CD4-positive, alpha-beta memory T cell (primary cell): Measurements from ENCODE around the gene SMAP1. TPM values are rescaled to one million over a fixed set of nuclear protein-coding genes. Genes with fewer than 3 reads are reported as not detected.

Source experiments
- CTCF ChIA-PET: fragments of 350-600 bp; sonication (Branson Sonifier 250); formaldehyde crosslinking; loops from one replicate; lab custom pipeline; 2021; ENCODE audit warnings: inconsistent platforms; ENCODE audit not compliant: partially characterized antibody; lab: Charles Lee
- POLR2A ChIA-PET: fragments of 350-600 bp; sonication (Branson Sonifier 250); formaldehyde crosslinking; loops from one replicate; lab custom pipeline; 2021; ENCODE audit not compliant: partially characterized antibody; lab: Charles Lee
- DNase-seq, 5 donors: peaks; one replicate each; pipeline versions ENCODE4 v3.0.0 to v3.0.0-alpha.2; 2020 to 2022; ENCODE audit warnings: mixed read lengths in 1 of 5
- H3K27ac ChIP-seq: one replicate; pipeline ENCODE4 v1.7.0; 2013; ENCODE audit warnings: low read depth, low read length
- H3K27me3 ChIP-seq: 2 replicates; pipeline ENCODE4 v1.7.0; 2013; ENCODE audit warnings: mild to moderate bottlenecking, low read length, moderate library complexity; ENCODE audit not compliant: insufficient read depth
- H3K36me3 ChIP-seq: 2 replicates; pipeline ENCODE4 v1.7.0; 2013; ENCODE audit warnings: mild to moderate bottlenecking, low read length, moderate library complexity; ENCODE audit not compliant: insufficient read depth
- H3K4me1 ChIP-seq: 2 replicates; pipeline ENCODE4 v1.7.0; 2013; ENCODE audit warnings: mild to moderate bottlenecking, low read length, moderate library complexity; ENCODE audit not compliant: insufficient read depth
- H3K4me3 ChIP-seq, 2 donors: one replicate each; pipeline ENCODE4 v1.7.0; 2013; ENCODE audit warnings: low read length in 2 of 2, mild to moderate bottlenecking in 1 of 2
- H3K9me3 ChIP-seq, 2 donors: one replicate each; pipeline ENCODE4 v1.7.0; 2013; ENCODE audit warnings: low read length in 2 of 2, control low read depth in 1 of 2; ENCODE audit not compliant: control insufficient read depth in 1 of 2
- H3K27ac Mint-ChIP-seq, 7 donors: one replicate each; pipeline ENCODE4 v1.8.0; 2020 to 2021; ENCODE audit warnings: mixed read lengths in 7 of 7, mild to moderate bottlenecking in 6 of 7, inconsistent platforms in 3 of 7, moderate library complexity in 3 of 7
- H3K27me3 Mint-ChIP-seq, 2 donors: one replicate each; pipeline ENCODE4 v1.8.0; 2020 to 2021; ENCODE audit warnings: mixed read lengths in 2 of 2
- H3K36me3 Mint-ChIP-seq, 2 donors: one replicate each; pipeline ENCODE4 v1.8.0; 2020 to 2021; ENCODE audit warnings: mixed read lengths in 2 of 2, inconsistent platforms in 1 of 2, mild to moderate bottlenecking in 1 of 2
- H3K4me1 Mint-ChIP-seq, 4 donors: one replicate each; pipeline ENCODE4 v1.8.0; 2020 to 2021; ENCODE audit warnings: mixed read lengths in 4 of 4, mild to moderate bottlenecking in 1 of 4
- H3K4me3 Mint-ChIP-seq, 8 donors: one replicate each; pipeline ENCODE4 v1.8.0; 2020 to 2021; ENCODE audit warnings: mixed read lengths in 8 of 8, mild to moderate bottlenecking in 7 of 8, moderate library complexity in 6 of 8, inconsistent platforms in 3 of 8
- H3K9me3 Mint-ChIP-seq, 8 donors: one replicate each; pipeline ENCODE4 v1.8.0; 2020 to 2021; ENCODE audit warnings: mixed read lengths in 8 of 8, mild to moderate bottlenecking in 5 of 8, inconsistent platforms in 3 of 8, moderate library complexity in 1 of 8
- intact Hi-C: fragments of 100-400 bp; cut with micrococcal nuclease; formaldehyde crosslinking; loops from one replicate; pipeline ENCODE4 v1.15.1; 2023
- polyA plus RNA-seq, 2 donors: library from polyadenylated mRNA; unstranded; fragments of 300-500 nt; fragmentation: Illumina TruSeq; gene quantifications; one replicate each; pipeline ENCODE4 v1.2.3, GENCODE V29; 2021
- total RNA-seq, 2 experiments: library from RNA; stranded (reverse); gene quantifications; one replicate each; pipeline ENCODE4 v1.2.3, GENCODE V29; 2021

Gene SMAP1
- total and polyA plus RNA-seq, 4 experiments from 2014 or later, result 25.5 to 38.4 (median 28.3) TPM

- Mint-ChIP-seq H3K9me3 (no peaks in the 10 kb centered on the region), H3K27me3 (peaks cover 0 to 5% of the 10 kb centered on the region in 2 donors), H3K4me3 (peak overlapping the region; percentile 41 to 90 (median 86)), H3K4me1 (peaks cover 35 to 48% (median 41%) of the 10 kb centered on the region in 4 donors), H3K36me3 (peaks cover 0 to 12% of the 10 kb centered on the region in 2 donors), H3K27ac (peak overlapping the region; percentile 48 to 94 (median 91))
- Histone ChIP-seq H3K9me3 (no peaks in the 10 kb centered on the region), H3K4me1 (peaks cover 44% of the 10 kb centered on the region), H3K27ac (peak overlapping the region; percentile 82), H3K36me3 (no peaks in the 10 kb centered on the region), H3K27me3 (no peaks in the 10 kb centered on the region), H3K4me3 (no peak overlapping the region)
- POLR2A ChIA-PET, result interaction anchor here (0.8 to 3.4 kb wide), 7 partner anchors 10 to 621 kb away, joined by 3 to 50 read pairs (median 6); partner anchors contain the start of genes OGFRL1 and SDHAF4
- DNase-seq, result no peak
- intact Hi-C loops, result loop anchor here (1.0 to 10.0 kb wide), 4 partner anchors 15 to 852 kb away; partner anchors contain the start of genes FAM135A and SDHAF4
- CTCF ChIA-PET, result interaction anchor here (0.9 to 2.4 kb wide), 5 partner anchors 13 to 289 kb away, joined by 3 to 10 read pairs (median 4); no protein-coding TSS in a partner anchor
These were observed 977 bp upstream of the SMAP1 start for GRCh38 chr6:70666706-70667105.

- peaks cover 0 to 12% of the 10 kb centered on the region in 2 donors for H3K36me3 Mint-ChIP-seq
- no peaks in the 10 kb centered on the region for H3K36me3 ChIP-seq
- H3K4me1 Mint-ChIP-seq, result peaks cover 41 to 54% (median 47%) of the 10 kb centered on the region in 4 donors
- peaks cover 0 to 1% of the 10 kb centered on the region in 2 donors for H3K27me3 Mint-ChIP-seq
- H3K9me3 ChIP-seq, result no peaks in the 10 kb centered on the region
- peak overlapping the region; percentile 80 to 92 (median 88) for H3K4me3 Mint-ChIP-seq
- ChIA-PET POLR2A (interaction anchor here (0.8 to 3.4 kb wide), 14 partner anchors 10 to 621 kb away, joined by 3 to 50 read pairs (median 6); partner anchors contain the start of genes FAM135A, OGFRL1 and SDHAF4), CTCF (interaction anchor here (0.8 to 2.4 kb wide), 10 partner anchors 9 to 289 kb away, joined by 3 to 10 read pairs (median 4); partner anchors contain the start of gene SDHAF4)
- peak in 1 of 5 donors; percentile 8 for DNase-seq
- H3K4me3 ChIP-seq, result peak overlapping the region; percentile 53 to 55
- H3K27ac Mint-ChIP-seq, result peak overlapping the region; percentile 86 to 94 (median 91)
- H3K27me3 ChIP-seq, result no peaks in the 10 kb centered on the region
- H3K4me1 ChIP-seq, result peaks cover 49% of the 10 kb centered on the region
- peak overlapping the region; percentile 82 for H3K27ac ChIP-seq
- no peaks in the 10 kb centered on the region for H3K9me3 Mint-ChIP-seq
- intact Hi-C loops, result loop anchor here (1.0 to 10.0 kb wide), 4 partner anchors 16 to 852 kb away; partner anchors contain the start of genes FAM135A and SDHAF4
These were observed 400 bp upstream of the SMAP1 start for GRCh38 chr6:70667256-70667710.

- DNase-seq, result no peak
- H3K4me3 ChIP-seq, result peak overlapping the region; percentile 55 to 66
- ChIA-PET POLR2A (interaction anchor here (0.6 to 3.4 kb wide), 9 partner anchors 9 to 255 kb away, joined by 3 to 50 read pairs (median 8); partner anchors contain the start of genes FAM135A and SDHAF4), CTCF (interaction anchor here (0.8 to 2.4 kb wide), 8 partner anchors 10 to 288 kb away, joined by 3 to 10 read pairs (median 5); partner anchors contain the start of genes FAM135A and SDHAF4)
- H3K4me1 Mint-ChIP-seq, result peaks cover 51 to 65% (median 57%) of the 10 kb centered on the region in 4 donors
- H3K4me3 Mint-ChIP-seq, result peak overlapping the region; percentile 85 to 95 (median 90)
- H3K36me3 Mint-ChIP-seq, result peaks cover 0 to 12% of the 10 kb centered on the region in 2 donors
- H3K27me3 Mint-ChIP-seq, result peaks cover 0 to 1% of the 10 kb centered on the region in 2 donors
- H3K27me3 ChIP-seq, result no peaks in the 10 kb centered on the region
- intact Hi-C loops, result loop anchor here (2.0 to 10.0 kb wide), 2 partner anchors 16 to 854 kb away; no protein-coding TSS in a partner anchor
- H3K4me1 ChIP-seq, result peaks cover 61% of the 10 kb centered on the region
- H3K27ac ChIP-seq, result peak overlapping the region; percentile 82
- H3K9me3 Mint-ChIP-seq, result peaks cover 0 to 2% (median 0%) of the 10 kb centered on the region in 8 donors
- H3K27ac Mint-ChIP-seq, result peak overlapping the region; percentile 83 to 92 (median 85)
- H3K9me3 ChIP-seq, result no peaks in the 10 kb centered on the region
- H3K36me3 ChIP-seq, result no peaks in the 10 kb centered on the region
These were observed 773 bp downstream of the SMAP1 start for GRCh38 chr6:70668499-70668812.

GRCh38 chr6:70669133-70669532 lies 1.4 kb downstream of the SMAP1 start:
- Histone ChIP-seq H3K27me3 (no peaks in the 10 kb centered on the region), H3K4me1 (peaks cover 68% of the 10 kb centered on the region), H3K27ac (no peak overlapping the region), H3K4me3 (peak overlapping the region in 1 of 2 donors; percentile 55), H3K36me3 (no peaks in the 10 kb centered on the region), H3K9me3 (no peaks in the 10 kb centered on the region)
- CTCF ChIA-PET, result interaction anchor here (0.8 to 1.8 kb wide), 5 partner anchors 11 to 102 kb away, joined by 3 to 7 read pairs (median 5); partner anchors contain the start of gene SDHAF4
- peak overlapping the region in 6 of 7 donors; percentile 83 to 92 (median 86) for H3K27ac Mint-ChIP-seq
- H3K4me3 Mint-ChIP-seq, result peak overlapping the region; percentile 85 to 95 (median 90)
- no peak for DNase-seq
- intact Hi-C loops, result loop anchor here (2.0 to 10.0 kb wide), 2 partner anchors 16 to 854 kb away; no protein-coding TSS in a partner anchor
- H3K27me3 Mint-ChIP-seq, result peaks cover 0 to 1% of the 10 kb centered on the region in 2 donors
- POLR2A ChIA-PET, result interaction anchor here (0.7 to 3.4 kb wide), 4 partner anchors 9 to 35 kb away, joined by 3 to 50 read pairs (median 8); no protein-coding TSS in a partner anchor
- peaks cover 54 to 72% (median 63%) of the 10 kb centered on the region in 4 donors for H3K4me1 Mint-ChIP-seq
- H3K9me3 Mint-ChIP-seq, result peaks cover 0 to 2% (median 0%) of the 10 kb centered on the region in 8 donors
- peaks cover 0 to 12% of the 10 kb centered on the region in 2 donors for H3K36me3 Mint-ChIP-seq

- Mint-ChIP-seq H3K9me3 (peaks cover 0 to 2% (median 0%) of the 10 kb centered on the region in 8 donors), H3K4me1 (peaks cover 53 to 81% (median 68%) of the 10 kb centered on the region in 4 donors), H3K36me3 (peaks cover 0 to 8% of the 10 kb centered on the region in 2 donors), H3K27ac (peak overlapping the region in 6 of 7 donors; percentile 8 to 85 (median 70)), H3K4me3 (peak overlapping the region in 5 of 8 donors; percentile 1 to 62 (median 9)), H3K27me3 (no peaks in the 10 kb centered on the region)
- CTCF ChIA-PET, result interaction anchor here (1.3 kb wide), 1 partner anchor 13 kb away, joined by 4 read pairs; no protein-coding TSS in a partner anchor
- Histone ChIP-seq H3K4me3 (no peak overlapping the region), H3K27me3 (no peaks in the 10 kb centered on the region), H3K36me3 (no peaks in the 10 kb centered on the region), H3K27ac (no peak overlapping the region), H3K4me1 (peaks cover 78% of the 10 kb centered on the region), H3K9me3 (no peaks in the 10 kb centered on the region)
- intact Hi-C loops, result no loop called here
- POLR2A ChIA-PET, result interaction anchor here (1.1 kb wide), 2 partner anchors 105 to 106 kb away, joined by 3 read pairs; no protein-coding TSS in a partner anchor
- no peak for DNase-seq
These were observed 4.9 kb downstream of the SMAP1 start for GRCh38 chr6:70672549-70672948.

GRCh38 chr6:70673054-70673453 lies 5.4 kb downstream of the SMAP1 start:
- no peak for DNase-seq
- Histone ChIP-seq H3K4me1 (peaks cover 82% of the 10 kb centered on the region), H3K9me3 (no peaks in the 10 kb centered on the region), H3K27me3 (no peaks in the 10 kb centered on the region), H3K27ac (no peak overlapping the region), H3K36me3 (no peaks in the 10 kb centered on the region), H3K4me3 (no peak overlapping the region)
- Mint-ChIP-seq H3K4me1 (peaks cover 55 to 86% (median 68%) of the 10 kb centered on the region in 4 donors), H3K27me3 (no peaks in the 10 kb centered on the region), H3K36me3 (peaks cover 0 to 8% of the 10 kb centered on the region in 2 donors), H3K9me3 (peaks cover 0 to 2% (median 0%) of the 10 kb centered on the region in 8 donors), H3K27ac (peak overlapping the region in 6 of 7 donors; percentile 8 to 85 (median 65)), H3K4me3 (peak overlapping the region in 6 of 8 donors; percentile 1 to 62 (median 6))
- intact Hi-C loops, result no loop called here
- ChIA-PET POLR2A (interaction anchor here (1.1 kb wide), 2 partner anchors 106 to 107 kb away, joined by 3 read pairs; no protein-coding TSS in a partner anchor), CTCF (interaction anchor here (0.9 to 1.3 kb wide), 3 partner anchors 13 to 19 kb away, joined by 3 to 4 read pairs (median 4); no protein-coding TSS in a partner anchor)
